ENCODE measurements around the gene ANXA6. TPM values are rescaled to one million over a fixed set of nuclear protein-coding genes. Genes with fewer than 3 reads are reported as not detected.

Gene ANXA6
- total and polyA plus RNA-seq, 9 of the 15 experiments (the other 6 are each of a cell fraction or from before 2014, with no cell fraction given): 0.70 to 13.2 (median 8.3) TPM

DNA sequence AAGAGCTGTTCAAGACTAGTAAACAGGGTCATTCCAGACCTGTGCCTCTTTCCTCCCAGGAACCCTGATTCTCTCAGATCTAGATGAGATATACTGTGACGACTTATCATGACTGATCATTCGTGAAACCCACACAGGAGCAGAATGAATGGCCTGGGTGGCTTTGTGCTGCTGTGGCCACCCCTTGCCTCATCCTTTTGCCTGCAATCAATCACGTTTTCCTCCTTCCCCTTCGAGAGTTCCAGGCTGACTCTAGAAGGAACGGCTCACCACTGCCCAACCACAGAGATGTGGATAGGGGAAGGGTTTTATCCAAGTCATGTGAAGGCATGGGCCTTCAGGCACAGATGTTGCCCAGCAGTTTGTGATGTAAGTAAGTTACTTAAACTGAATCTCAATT, 5.8 kb downstream of the ANXA6 start (continued):
- TF ChIP-seq, protein P1, sequence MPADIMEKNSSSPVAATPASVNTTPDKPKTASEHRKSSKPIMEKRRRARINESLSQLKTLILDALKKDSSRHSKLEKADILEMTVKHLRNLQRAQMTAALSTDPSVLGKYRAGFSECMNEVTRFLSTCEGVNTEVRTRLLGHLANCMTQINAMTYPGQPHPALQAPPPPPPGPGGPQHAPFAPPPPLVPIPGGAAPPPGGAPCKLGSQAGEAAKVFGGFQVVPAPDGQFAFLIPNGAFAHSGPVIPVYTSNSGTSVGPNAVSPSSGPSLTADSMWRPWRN (IDR thresholded peaks at IDR 0.05; ENCODE audit: low read depth): no peak

DNA sequence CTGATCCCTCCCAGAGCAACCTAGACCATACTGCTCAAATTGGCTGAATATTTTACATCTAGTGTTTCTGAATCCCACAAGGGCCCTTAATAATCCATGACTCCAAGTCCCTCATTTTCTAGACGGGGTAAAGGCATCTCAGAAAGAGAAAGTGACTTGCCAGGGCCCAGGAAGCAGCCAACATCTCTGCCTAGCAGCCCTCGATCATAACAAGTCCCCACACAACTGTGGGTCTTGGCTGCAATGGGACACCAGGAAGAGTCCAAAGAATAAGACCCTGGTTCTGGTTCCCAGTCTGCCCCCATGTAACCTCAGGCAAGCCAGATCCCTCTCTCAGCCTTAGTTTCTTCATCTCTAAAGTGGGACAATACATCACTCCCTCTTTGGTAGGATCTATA, 6.3 kb downstream of the ANXA6 start:
- no TSS peak for BruUV-seq (replicated peaks)
- no peak overlapping the region for H3K9ac ChIP-seq (ENCODE audit: insufficient read depth in 1 of 2, low read depth in 2 of 2, low read length in 2 of 2)
- no peak overlapping the region for H3K4me2 ChIP-seq (ENCODE audit: insufficient read depth, low read length)
- CTCF ChIA-PET (ENCODE audit: low intra/inter-chr PET ratio): no interaction called here
- WGBS (ENCODE audit: insufficient coverage, low coverage, missing lambda C conversion rate): 23% methylated on average over 2 of the region's 2 CpGs
- 0 out of 5 replicates have a peak, but pooled peaks cover 0 to 4% of the 10 kb centered on the region in 2 experiments for H3K27me3 ChIP-seq (ENCODE audit: control insufficient read depth in 2 of 2, insufficient read depth in 2 of 2, low read length in 2 of 2)
- no peaks in the 10 kb centered on the region for H3K9me3 ChIP-seq (replicated peaks; ENCODE audit: control insufficient read depth, insufficient read depth, low read depth, low read length)
- no peaks in the 10 kb centered on the region for H3K36me3 ChIP-seq (ENCODE audit: control insufficient read depth, insufficient read depth, low read length)
- no peak for TF ChIP-seq PHF8 (IDR thresholded peaks at IDR 0.05; ENCODE audit: borderline replicate concordance, low read length)
- TF ChIP-seq ZNF274 (IDR thresholded peaks at IDR 0.05; ENCODE audit: borderline replicate concordance, low read depth, low read length): no peak
- peak; percentile 9 for TF ChIP-seq RBM25 (IDR thresholded peaks at IDR 0.05; ENCODE audit: low read depth, low read length, severe bottlenecking)
- no peak overlapping the region for H3K4me3 ChIP-seq
- H3K79me2 ChIP-seq (ENCODE audit: control insufficient read depth, insufficient read depth, low read length): no peaks in the 10 kb centered on the region
- ATAC-seq: no peak
- H3K4me1 ChIP-seq (replicated peaks in 1 of 2; ENCODE audit: control insufficient read depth in 2 of 2, insufficient read depth in 2 of 2, low read length in 2 of 2): peaks cover 8 to 12% of the 10 kb centered on the region in 2 experiments; a peak in 4 of 5 replicates
- H2AFZ ChIP-seq (ENCODE audit: low read depth, low read length): no peak overlapping the region
- in situ Hi-C loops (cut with MboI) (no loop called here), intact Hi-C loops (cut with micrococcal nuclease) (no loop called here)
- H3K27ac ChIP-seq (ENCODE audit: extremely low read depth, low read depth, low read length): no peak overlapping the region
- POLR2A ChIA-PET: interaction anchor here (0.8 to 1.4 kb wide), 2 partner anchors 17 to 113 kb away, joined by 3 read pairs; no protein-coding TSS in a partner anchor
- no peak for DNase-seq (ENCODE audit: extremely low read depth in 1 of 4, low spot score in 3 of 4)
- no peak for FAIRE-seq
- H4K20me1 ChIP-seq (replicated peaks; ENCODE audit: control insufficient read depth, insufficient read depth, low read length): no peaks in the 10 kb centered on the region
- H3K9me1 ChIP-seq (ENCODE audit: control insufficient read depth, insufficient read depth, low read length): no peaks in the 10 kb centered on the region
